Cardiac fibroblast (primary cell): ENCODE data around the gene PRM1.

ENCODE experiments used
- DNase-seq, 2 donors: peaks; one replicate each; pipeline versions ENCODE4 v3.0.0 to v3.0.0-alpha.2; 2010; ENCODE audit warnings: low read depth in 2 of 2
- H3K4me3 ChIP-seq, 2 donors: replicated peaks in 1 of 2; 1 replicate in 1 of 2; 2 replicates in 1 of 2; pipeline ENCODE4 v1.5.1; 2011; ENCODE audit warnings: low read depth in 2 of 2, low read length in 2 of 2, mild to moderate bottlenecking in 2 of 2, moderate library complexity in 1 of 2
- CTCF ChIP-seq: IDR thresholded peaks from one replicate; pipeline ENCODE4 v1.5.1; 2011; ENCODE audit warnings: low read depth, mild to moderate bottlenecking, low read length, inconsistent platforms

Gene PRM1

GRCh38 chr16:11260596-11260966 lies 20.5 kb downstream of the PRM1 start:
- no peak overlapping the region for H3K4me3 ChIP-seq
- TF ChIP-seq CTCF = no peak
- DNase-seq = no peak

GRCh38 chr16:11259655-11260595 lies 21.2 kb downstream of the PRM1 start:
- no peak overlapping the region for H3K4me3 ChIP-seq
- TF ChIP-seq CTCF = no peak
- no peak for DNase-seq

GRCh38 chr16:11258553-11259492 lies 22.3 kb downstream of the PRM1 start:
- DNase-seq = peak; percentile 6 to 32
- no peak overlapping the region for H3K4me3 ChIP-seq
- no peak for TF ChIP-seq CTCF

- peak overlapping the region; percentile 76 for H3K4me3 ChIP-seq
- TF ChIP-seq CTCF = peak; percentile 90
- peak; percentile 87 to 90 for DNase-seq
Measured at GRCh38 chr16:11257131-11257938, 23.8 kb downstream of the PRM1 start.

GRCh38 chr16:11256661-11257130 lies 24.4 kb downstream of the PRM1 start:
- peak; percentile 54 to 61 for DNase-seq
- no peak for TF ChIP-seq CTCF
- H3K4me3 ChIP-seq = peak overlapping the region; percentile 76
